HPDE6-E6E7 (cell line): Measurements from ENCODE around the gene PDE8B.

Source experiments
- DNase-seq: peaks from one replicate; pipeline ENCODE4 v3.0.0; 2011; ENCODE audit warnings: missing footprints; ENCODE audit errors: extremely low spot score

PDE8B gene

GRCh38 chr5:77230727-77231470, 20.4 kb downstream of the PDE8B start:
- DNase-seq, result no peak

GRCh38 chr5:77231471-77232138, 21.1 kb downstream of the PDE8B start:
- DNase-seq, result no peak

GRCh38 chr5:77232574-77233358, 22.3 kb downstream of the PDE8B start:
- DNase-seq, result no peak

GRCh38 chr5:77235846-77236721, 25.6 kb downstream of the PDE8B start:
- DNase-seq, result no peak

GRCh38 chr5:77239126-77239741, 28.8 kb downstream of the PDE8B start:
- DNase-seq, result no peak

- DNase-seq, result no peak
Observed at GRCh38 chr5:77241444-77241843, 31.0 kb downstream of the PDE8B start.

GRCh38 chr5:77249475-77249874, 39.0 kb downstream of the PDE8B start:
- no peak for DNase-seq

- DNase-seq, result no peak
Observed at GRCh38 chr5:77250021-77250420, 39.5 kb downstream of the PDE8B start.

GRCh38 chr5:77251921-77252320, 41.4 kb downstream of the PDE8B start:
- DNase-seq, result no peak

GRCh38 chr5:77255617-77256016, 45.1 kb downstream of the PDE8B start:
- no peak for DNase-seq

- DNase-seq, result no peak
Observed at GRCh38 chr5:77256406-77256805, 45.9 kb downstream of the PDE8B start.

GRCh38 chr5:77258652-77259051, 48.2 kb downstream of the PDE8B start:
- DNase-seq, result no peak

- no peak for DNase-seq
Observed at GRCh38 chr5:77259476-77259875, 49.0 kb downstream of the PDE8B start.

GRCh38 chr5:77262697-77263096, 52.2 kb downstream of the PDE8B start:
- DNase-seq, result no peak

GRCh38 chr5:77266291-77266690, 55.8 kb downstream of the PDE8B start:
- no peak for DNase-seq

- no peak for DNase-seq
Observed at GRCh38 chr5:77267496-77267895, 57.0 kb downstream of the PDE8B start.

- no peak for DNase-seq
Observed at GRCh38 chr5:77272206-77272605, 61.7 kb downstream of the PDE8B start.

- DNase-seq, result no peak
Observed at GRCh38 chr5:77277759-77278158, 67.3 kb downstream of the PDE8B start.

- no peak for DNase-seq
Observed at GRCh38 chr5:77280036-77280435, 69.6 kb downstream of the PDE8B start.

- DNase-seq, result no peak
Observed at GRCh38 chr5:77281969-77282336, 71.5 kb downstream of the PDE8B start.

GRCh38 chr5:77282337-77283027, 72.0 kb downstream of the PDE8B start:
- peak; percentile 17 for DNase-seq
